22Rv1 (cell line): ENCODE measurements around the gene IFNA1.

Experiments
- ZFX ChIP-seq: fragments of 450-650 bp; IDR thresholded peaks from 2 replicates; pipeline ENCODE4 v1.6.1; 2017; ENCODE audit warnings: antibody characterized with exemption, borderline replicate concordance
- TF ChIP-seq, protein P1 (sequence below): fragments of 450-650 bp; IDR thresholded peaks from 2 replicates; pipeline ENCODE4 v1.5.1; 2017; ENCODE audit warnings: mild to moderate bottlenecking

DNA sequence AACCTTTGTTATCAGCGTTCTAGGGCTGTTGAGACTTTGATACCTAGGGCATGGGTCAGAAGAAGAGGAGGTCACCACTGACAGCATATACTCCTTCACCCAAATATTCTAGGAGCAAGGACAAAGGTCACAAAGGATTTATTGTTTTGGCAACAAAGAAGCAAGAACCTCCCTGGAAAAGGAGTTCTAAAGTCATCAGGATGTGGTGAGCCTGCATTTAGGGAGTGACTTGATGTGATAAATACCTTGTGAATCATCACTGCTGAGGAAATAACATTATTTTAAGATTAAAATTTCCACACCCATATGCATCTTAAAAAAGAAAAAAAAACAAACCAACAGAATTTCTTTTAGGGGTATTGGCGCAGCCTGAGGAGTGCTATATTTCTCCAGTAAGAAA, 13.9 kb downstream of the IFNA1 start:
- TF ChIP-seq, protein P1, sequence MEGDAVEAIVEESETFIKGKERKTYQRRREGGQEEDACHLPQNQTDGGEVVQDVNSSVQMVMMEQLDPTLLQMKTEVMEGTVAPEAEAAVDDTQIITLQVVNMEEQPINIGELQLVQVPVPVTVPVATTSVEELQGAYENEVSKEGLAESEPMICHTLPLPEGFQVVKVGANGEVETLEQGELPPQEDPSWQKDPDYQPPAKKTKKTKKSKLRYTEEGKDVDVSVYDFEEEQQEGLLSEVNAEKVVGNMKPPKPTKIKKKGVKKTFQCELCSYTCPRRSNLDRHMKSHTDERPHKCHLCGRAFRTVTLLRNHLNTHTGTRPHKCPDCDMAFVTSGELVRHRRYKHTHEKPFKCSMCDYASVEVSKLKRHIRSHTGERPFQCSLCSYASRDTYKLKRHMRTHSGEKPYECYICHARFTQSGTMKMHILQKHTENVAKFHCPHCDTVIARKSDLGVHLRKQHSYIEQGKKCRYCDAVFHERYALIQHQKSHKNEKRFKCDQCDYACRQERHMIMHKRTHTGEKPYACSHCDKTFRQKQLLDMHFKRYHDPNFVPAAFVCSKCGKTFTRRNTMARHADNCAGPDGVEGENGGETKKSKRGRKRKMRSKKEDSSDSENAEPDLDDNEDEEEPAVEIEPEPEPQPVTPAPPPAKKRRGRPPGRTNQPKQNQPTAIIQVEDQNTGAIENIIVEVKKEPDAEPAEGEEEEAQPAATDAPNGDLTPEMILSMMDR, result no peak
- no peak for TF ChIP-seq ZFX
